Sigmoid colon (tissue), 4 donors: ENCODE data around the gene MYOF.

Experiments used
- EP300 ChIP-seq, 4 donors: sonication (generic); formaldehyde crosslinking; IDR thresholded peaks; one replicate each; pipeline ENCODE4 v1.6.1; 2017; ENCODE audit warnings: antibody characterized with exemption in 4 of 4
- POLR2A ChIP-seq, 2 donors: fragments of 450-650 bp; IDR thresholded peaks; one replicate each; pipeline ENCODE4 v1.6.1; 2016; ENCODE audit warnings: antibody characterized with exemption in 2 of 2, mild to moderate bottlenecking in 2 of 2, moderate library complexity in 2 of 2
- POLR2AphosphoS5 ChIP-seq, 4 donors: sonication (generic); formaldehyde crosslinking; IDR thresholded peaks; one replicate each; pipeline ENCODE4 v1.6.1; 2017; ENCODE audit warnings: antibody characterized with exemption in 4 of 4
- TF ChIP-seq, protein P1 (sequence below), 4 experiments: fragments of 450-650 bp in 3 of 4; fragments of 200-600 bp in 1 of 4; IDR thresholded peaks; one replicate each; pipeline ENCODE4 v1.5.1; 2016 to 2019; ENCODE audit warnings: antibody characterized with exemption in 4 of 4, mild to moderate bottlenecking in 3 of 4, moderate library complexity in 2 of 4

GRCh38 chr10:93290661-93291354 is 191.3 kb downstream of the MYOF start:
- TF ChIP-seq EP300 (IDR thresholded peaks at IDR 0.05) (no peak), POLR2AphosphoS5 (IDR thresholded peaks at IDR 0.05) (no peak), POLR2A (IDR thresholded peaks at IDR 0.05) (no peak)
- TF ChIP-seq, protein P1, sequence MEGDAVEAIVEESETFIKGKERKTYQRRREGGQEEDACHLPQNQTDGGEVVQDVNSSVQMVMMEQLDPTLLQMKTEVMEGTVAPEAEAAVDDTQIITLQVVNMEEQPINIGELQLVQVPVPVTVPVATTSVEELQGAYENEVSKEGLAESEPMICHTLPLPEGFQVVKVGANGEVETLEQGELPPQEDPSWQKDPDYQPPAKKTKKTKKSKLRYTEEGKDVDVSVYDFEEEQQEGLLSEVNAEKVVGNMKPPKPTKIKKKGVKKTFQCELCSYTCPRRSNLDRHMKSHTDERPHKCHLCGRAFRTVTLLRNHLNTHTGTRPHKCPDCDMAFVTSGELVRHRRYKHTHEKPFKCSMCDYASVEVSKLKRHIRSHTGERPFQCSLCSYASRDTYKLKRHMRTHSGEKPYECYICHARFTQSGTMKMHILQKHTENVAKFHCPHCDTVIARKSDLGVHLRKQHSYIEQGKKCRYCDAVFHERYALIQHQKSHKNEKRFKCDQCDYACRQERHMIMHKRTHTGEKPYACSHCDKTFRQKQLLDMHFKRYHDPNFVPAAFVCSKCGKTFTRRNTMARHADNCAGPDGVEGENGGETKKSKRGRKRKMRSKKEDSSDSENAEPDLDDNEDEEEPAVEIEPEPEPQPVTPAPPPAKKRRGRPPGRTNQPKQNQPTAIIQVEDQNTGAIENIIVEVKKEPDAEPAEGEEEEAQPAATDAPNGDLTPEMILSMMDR (IDR thresholded peaks at IDR 0.05) = no peak
